K562 (cell line): ENCODE data around the gene SUN5. TPM values are rescaled to one million over a fixed set of nuclear protein-coding genes. Genes with fewer than 3 reads are reported as not detected.

Experiments
- ATAC-seq: fragments of 200-7000 bp; cut with Tn5 transposase; 3 replicates; pipeline ENCODE4 v1.9.1; 2020; ENCODE audit warnings: moderate library complexity
- BruUV-seq: library from RNA; stranded (reverse); fragments of 400-500 nt; replicated peaks from 2 replicates; lab custom pipeline; 2021; lab: Mats Ljungman, UMichigan
- CTCF ChIA-PET: fragments of 300-600 bp; formaldehyde crosslinking; extraction: SDS; loops from one replicate; lab custom pipeline; 2021; ENCODE audit warnings: low intra/inter-chr PET ratio; lab: Yijun Ruan, JAX
- POLR2A ChIA-PET: fragments of 300-600, 350-650 bp; sonication (Branson Sonifier 250); formaldehyde crosslinking; extraction: SDS; loops from one replicate; lab custom pipeline; 2021; ENCODE audit warnings: antibody characterized with exemption, inconsistent platforms; lab: Yijun Ruan, JAX
- DNase-seq, 4 experiments: peaks; one replicate each; pipeline versions ENCODE4 v3.0.0 to v3.0.0-alpha.2; 2011 to 2018; ENCODE audit warnings: low spot score in 3 of 4, mixed read lengths in 3 of 4; ENCODE audit errors: extremely low read depth in 1 of 4
- FAIRE-seq: peaks from 2 replicates; lab custom pipeline; 2011; peaks lifted over from hg19 to GRCh38; lab: Jason Lieb, UNC
- H2AFZ ChIP-seq: 2 replicates; pipeline ENCODE4 v1.6.0; 2011; ENCODE audit warnings: low read depth, low read length, control low read depth, inconsistent platforms
- H3K27ac ChIP-seq: fragments of 200-600 bp; 3 replicates; pipeline ENCODE4 v1.8.0; 2011; ENCODE audit warnings: low read depth, mild to moderate bottlenecking, control low read depth, inconsistent platforms, low read length, moderate library complexity, mixed read lengths; ENCODE audit errors: extremely low read depth
- H3K27me3 ChIP-seq, 2 experiments: fragments of 300-600 bp in 1 of 2; 2 replicates in 1 of 2; 3 replicates in 1 of 2; pipeline versions ENCODE4 v1.6.0 to v1.8.0; 2011; ENCODE audit warnings: inconsistent platforms in 2 of 2, low read length in 2 of 2, mild to moderate bottlenecking in 1 of 2, mixed read lengths in 1 of 2, moderate library complexity in 1 of 2; ENCODE audit not compliant: control insufficient read depth in 2 of 2, insufficient read depth in 2 of 2
- H3K36me3 ChIP-seq: fragments of 300-600 bp; 3 replicates; pipeline ENCODE4 v1.8.0; 2011; ENCODE audit warnings: mild to moderate bottlenecking, low read length, inconsistent platforms; ENCODE audit not compliant: control insufficient read depth, insufficient read depth
- H3K4me1 ChIP-seq, 2 experiments: fragments of 200-600 bp in 1 of 2; replicated peaks in 1 of 2; 2 replicates in 1 of 2; 3 replicates in 1 of 2; pipeline versions ENCODE4 v1.5.1 to v1.8.0; 2011; ENCODE audit warnings: inconsistent platforms in 2 of 2, low read length in 2 of 2, mild to moderate bottlenecking in 1 of 2, mixed read lengths in 1 of 2, moderate library complexity in 1 of 2; ENCODE audit not compliant: control insufficient read depth in 2 of 2, insufficient read depth in 2 of 2
- H3K4me2 ChIP-seq: 2 replicates; pipeline ENCODE4 v1.6.1; 2011; ENCODE audit warnings: low read length, control low read depth, inconsistent platforms, mixed read lengths; ENCODE audit not compliant: insufficient read depth
- H3K4me3 ChIP-seq: fragments of 200-600 bp; sonication (generic), shearing (Covaris generic); 2 replicates; pipeline ENCODE4 v1.5.1; 2016; ENCODE audit warnings: control low read depth, inconsistent platforms
- H3K79me2 ChIP-seq: fragments of 200-600 bp; 3 replicates; pipeline ENCODE4 v1.8.0; 2011; ENCODE audit warnings: low read length, inconsistent platforms; ENCODE audit not compliant: control insufficient read depth, insufficient read depth
- H3K9ac ChIP-seq, 2 experiments: 2 replicates each; pipeline versions ENCODE4 v1.6.0 to v1.6.1; 2011; ENCODE audit warnings: low read depth in 2 of 2, low read length in 2 of 2, control low read depth in 1 of 2, inconsistent platforms in 1 of 2, mild to moderate bottlenecking in 1 of 2, mixed read lengths in 1 of 2; ENCODE audit not compliant: insufficient read depth in 1 of 2
- H3K9me1 ChIP-seq: one replicate; pipeline ENCODE4 v1.6.0; 2011; ENCODE audit warnings: inconsistent platforms, mild to moderate bottlenecking, low read length, moderate library complexity; ENCODE audit not compliant: control insufficient read depth, insufficient read depth
- H3K9me3 ChIP-seq: replicated peaks from 2 replicates; pipeline ENCODE4 v1.5.1; 2011; ENCODE audit warnings: low read depth, low read length, inconsistent platforms; ENCODE audit not compliant: control insufficient read depth, insufficient read depth
- H4K20me1 ChIP-seq: replicated peaks from 2 replicates; pipeline ENCODE4 v1.6.1; 2011; ENCODE audit warnings: low read length, inconsistent platforms, mixed read lengths; ENCODE audit not compliant: control insufficient read depth, insufficient read depth
- CAMTA2 ChIP-seq: fragments of 250-450 bp; sonication (Bioruptor Pico); conservative IDR thresholded peaks from 2 replicates; pipeline ENCODE4 v1.5.1; 2022
- CTCF ChIP-seq, 3 experiments: IDR thresholded peaks in 2 of 3; conservative IDR thresholded peaks in 1 of 3; 2 replicates each; pipeline ENCODE4 v1.5.1; 2011 to 2012; ENCODE audit warnings: low read length in 3 of 3, mild to moderate bottlenecking in 3 of 3, control low read depth in 2 of 3, improper control_type of control experiment in 1 of 3, inconsistent platforms in 1 of 3, low read depth in 1 of 3, mixed read lengths in 1 of 3, moderate library complexity in 1 of 3; ENCODE audit not compliant: insufficient read depth in 2 of 3
- SNRNP70 ChIP-seq: fragments of 200-400 bp; formaldehyde crosslinking; optimal IDR thresholded peaks from 2 replicates; pipeline ENCODE3; 2017; ENCODE audit warnings: low read depth, low read length
- ZBTB2 ChIP-seq: fragments of 450-650 bp; IDR thresholded peaks from 2 replicates; pipeline ENCODE4 v1.6.1; 2016; ENCODE audit warnings: antibody characterized with exemption
- in situ Hi-C: fragments of 300-500 bp; cut with MboI; formaldehyde crosslinking; loops from 4 replicates; pipeline ENCODE4 v1.15.0; 2018; ENCODE audit warnings: inconsistent platforms, mixed read lengths
- intact Hi-C: fragments of 100-400 bp; cut with micrococcal nuclease; formaldehyde crosslinking; loops from 2 replicates; pipeline ENCODE4 v1.14.2; 2022
- polyA plus RNA-seq, 8 experiments: library from polyadenylated mRNA; depleted of rRNA in 4 of 8; stranded (reverse) in 5 of 8; unstranded in 3 of 8; fragments of >200 nt; fragmentation: Nextera tagmentation in 2 of 8; fragmentation: Illumina TruSeq in 1 of 8; extraction: Ambion mirVana in 2 of 8; extraction: Trizol in 1 of 8; gene quantifications; 2 replicates each; pipeline versions ENCODE4 v1.2.1 to v1.2.3, GENCODE V29; 2011 to 2014; ENCODE audit warnings: inconsistent platforms in 1 of 8, missing spikeins in 1 of 8
- total RNA-seq, 7 experiments: library from RNA; depleted of rRNA in 6 of 7; stranded (reverse); fragments of >200 nt in 6 of 7; fragmentation: Illumina TruSeq in 2 of 7; extraction: Trizol in 2 of 7; gene quantifications; 2 replicates each; pipeline versions ENCODE4 v1.2.1 to v1.2.3, GENCODE V29; 2011 to 2021; ENCODE audit warnings: low replicate concordance in 1 of 7

The SUN5 gene
- total and polyA plus RNA-seq, 9 of the 15 experiments (the other 6 are each of a cell fraction or from before 2014, with no cell fraction given): not detected

GRCh38 chr20:32995802-32996201 lies 8.4 kb downstream of the SUN5 start:
- Histone ChIP-seq H3K4me3 (no peak overlapping the region), H3K4me2 (no peak overlapping the region), H3K9ac (no peak overlapping the region), H4K20me1 (no peaks in the 10 kb centered on the region), H3K4me1 (no peaks in the 10 kb centered on the region; a peak in 1 of 5 replicates), H3K36me3 (no peaks in the 10 kb centered on the region), H2AFZ (no peak overlapping the region), H3K27ac (no peak overlapping the region), H3K9me3 (no peaks in the 10 kb centered on the region), H3K9me1 (no peaks in the 10 kb centered on the region), H3K79me2 (no peaks in the 10 kb centered on the region), H3K27me3 (peaks cover 3 to 11% of the 10 kb centered on the region in 2 experiments; a peak in 1 of 5 replicates)
- POLR2A ChIA-PET: interaction anchor here (0.9 to 1.4 kb wide), 4 partner anchors 10 to 39 kb away, joined by 3 to 5 read pairs (median 3); no protein-coding TSS in a partner anchor
- CTCF ChIA-PET: no interaction called here
- ATAC-seq (no peak), FAIRE-seq (no peak), DNase-seq (peak in 2 of 4 experiments; percentile 30 to 32)
- in situ Hi-C loops: no loop called here
- TF ChIP-seq CTCF (IDR thresholded peaks at IDR 0.05 in 2 of 3, conservative IDR thresholded peaks at IDR 0.05 in 1 of 3; ENCODE audit: insufficient read depth in 2 of 3, low read depth in 1 of 3, low read length in 3 of 3) (peak in 2 of 3 experiments; percentile 7 to 41; a peak in 3 of 6 replicates), CAMTA2 (CRISPR knock-in tag) (no peak), SNRNP70 (no peak), ZBTB2 (no peak)
- BruUV-seq: no TSS peak
- intact Hi-C loops: no loop called here
